PC-9 (cell line): ENCODE measurements around the gene RCSD1. TPM values are rescaled to one million over a fixed set of nuclear protein-coding genes. Genes with fewer than 3 reads are reported as not detected.

Experiments used
- BruUV-seq: library from RNA; stranded (reverse); fragments of 400-500 nt; replicated peaks from 2 replicates; lab custom pipeline; 2021; lab: Mats Ljungman, UMichigan
- CTCF ChIA-PET: fragments of 300-600 bp; sonication (Branson Sonifier 250); formaldehyde crosslinking; loops from one replicate; lab custom pipeline; 2022; ENCODE audit warnings: antibody characterized with exemption; lab: Charles Lee
- POLR2A ChIA-PET: fragments of 300-600 bp; sonication (Branson Sonifier 250); formaldehyde crosslinking; loops from one replicate; lab custom pipeline; 2022; ENCODE audit warnings: antibody characterized with exemption; ENCODE audit not compliant: unreplicated experiment; lab: Charles Lee
- DNase-seq, 2 experiments: peaks; one replicate each; pipeline versions ENCODE4 v3.0.0 to v3.0.0-alpha.2; 2015 to 2022; ENCODE audit warnings: mixed read lengths in 1 of 2
- H2AFZ ChIP-seq: fragments of 200-600 bp; sonication (generic); 2 replicates; pipeline ENCODE4 v1.8.1; 2017; ENCODE audit warnings: antibody characterized with exemption
- H3F3A ChIP-seq: fragments of 200-600 bp; sonication (generic); 2 replicates; pipeline ENCODE4 v1.8.1; 2017; ENCODE audit warnings: antibody characterized with exemption, mild to moderate bottlenecking, low read depth; ENCODE audit not compliant: insufficient read depth
- H3K27ac ChIP-seq: fragments of 200-600 bp; sonication (generic); 2 replicates; pipeline ENCODE4 v1.6.1; 2016; ENCODE audit warnings: mixed run types
- H3K27me3 ChIP-seq: fragments of 200-600 bp; sonication (generic); 2 replicates; pipeline ENCODE4 v1.6.1; 2016; ENCODE audit warnings: low read depth, mixed run types; ENCODE audit not compliant: insufficient read depth
- H3K36me3 ChIP-seq: fragments of 200-600 bp; sonication (generic); 2 replicates; pipeline ENCODE4 v1.6.1; 2016; ENCODE audit warnings: low read depth, mixed run types
- H3K4me1 ChIP-seq: fragments of 200-600 bp; sonication (generic); replicated peaks from 2 replicates; pipeline ENCODE4 v1.6.1; 2016; ENCODE audit warnings: mixed run types; ENCODE audit not compliant: insufficient read depth
- H3K4me2 ChIP-seq: fragments of 200-600 bp; sonication (generic); 2 replicates; pipeline ENCODE4 v1.6.1; 2017; ENCODE audit warnings: mixed run types
- H3K4me3 ChIP-seq: fragments of 200-600 bp; sonication (generic); 2 replicates; pipeline ENCODE4 v1.6.1; 2016; ENCODE audit warnings: mixed run types
- H3K79me2 ChIP-seq: fragments of 200-600 bp; sonication (generic); 2 replicates; pipeline ENCODE4 v1.6.1; 2017; ENCODE audit warnings: low read depth, mixed run types
- H3K9me2 ChIP-seq: fragments of 200-600 bp; sonication (generic); 2 replicates; pipeline ENCODE4 v1.8.1; 2017; ENCODE audit warnings: mild to moderate bottlenecking; ENCODE audit not compliant: insufficient read depth
- H3K9me3 ChIP-seq: fragments of 200-600 bp; sonication (generic); 2 replicates; pipeline ENCODE4 v1.8.1; 2016; ENCODE audit warnings: low read depth; ENCODE audit not compliant: insufficient read depth
- H4K20me1 ChIP-seq: fragments of 200-600 bp; sonication (generic); 2 replicates; pipeline ENCODE4 v1.8.1; 2017; ENCODE audit not compliant: insufficient read depth
- CTCF ChIP-seq: fragments of 200-600 bp; sonication (generic); conservative IDR thresholded peaks from 2 replicates; pipeline ENCODE4 v1.6.1; 2017; ENCODE audit warnings: mixed run types, antibody characterized with exemption, mild to moderate bottlenecking, moderate library complexity
- EZH2 ChIP-seq: fragments of 200-600 bp; sonication (generic); IDR thresholded peaks from 2 replicates; pipeline ENCODE4 v1.8.0; 2017; ENCODE audit warnings: antibody characterized with exemption, low read depth
- intact Hi-C: fragments of 100-400 bp; cut with micrococcal nuclease; formaldehyde crosslinking; loops from one replicate; pipeline ENCODE4 v1.10.0; 2022; ENCODE audit not compliant: unreplicated experiment
- total RNA-seq: library from RNA; stranded (reverse); gene quantifications from 2 replicates; pipeline ENCODE4 v1.2.3, GENCODE V29; 2021

The RCSD1 gene
- total RNA-seq, 1 experiment from 2014 or later = not detected

GRCh38 chr1:167695147-167695546 lies 65.1 kb downstream of the RCSD1 start:
- no peak overlapping the region for H3K4me3 ChIP-seq
- POLR2A ChIA-PET = interaction anchor here (0.5 to 0.9 kb wide), 3 partner anchors 9 to 507 kb away, joined by 4 to 9 read pairs (median 5); no protein-coding TSS in a partner anchor
- TF ChIP-seq CTCF (no peak), EZH2 (no peak)
- no peaks in the 10 kb centered on the region for H3F3A ChIP-seq
- no peaks in the 10 kb centered on the region for H3K27me3 ChIP-seq
- H3K4me1 ChIP-seq = peaks cover 13% of the 10 kb centered on the region
- intact Hi-C loops = no loop called here
- H3K9me2 ChIP-seq = no peaks in the 10 kb centered on the region
- no peaks in the 10 kb centered on the region for H4K20me1 ChIP-seq
- H2AFZ ChIP-seq = no peak overlapping the region
- no peak for DNase-seq
- no peak overlapping the region for H3K27ac ChIP-seq
- H3K4me2 ChIP-seq = no peak overlapping the region
- CTCF ChIA-PET = interaction anchor here (0.5 to 0.7 kb wide), 2 partner anchors 19 to 426 kb away, joined by 3 to 8 read pairs; no protein-coding TSS in a partner anchor
- no peaks in the 10 kb centered on the region for H3K36me3 ChIP-seq
- no peaks in the 10 kb centered on the region for H3K79me2 ChIP-seq
- no TSS peak for BruUV-seq
- no peaks in the 10 kb centered on the region for H3K9me3 ChIP-seq

GRCh38 chr1:167695756-167696561 lies 65.9 kb downstream of the RCSD1 start:
- CTCF ChIA-PET = interaction anchor here (0.5 to 0.7 kb wide), 2 partner anchors 19 to 426 kb away, joined by 3 to 8 read pairs; no protein-coding TSS in a partner anchor
- intact Hi-C loops = no loop called here

More at GRCh38 chr1:167695756-167696561, 65.9 kb downstream of the RCSD1 start:
- no peak overlapping the region for H3K27ac ChIP-seq
- H3K79me2 ChIP-seq = no peaks in the 10 kb centered on the region
- no peak overlapping the region for H3K4me2 ChIP-seq
- no peak for TF ChIP-seq EZH2
- no peak for TF ChIP-seq CTCF
- no peaks in the 10 kb centered on the region for H4K20me1 ChIP-seq
- H3K4me1 ChIP-seq = peaks cover 13% of the 10 kb centered on the region
- no peaks in the 10 kb centered on the region for H3K9me3 ChIP-seq
- H3K9me2 ChIP-seq = no peaks in the 10 kb centered on the region
- DNase-seq = no peak
- H3K27me3 ChIP-seq = no peaks in the 10 kb centered on the region
- no peak overlapping the region for H2AFZ ChIP-seq
- H3F3A ChIP-seq = no peaks in the 10 kb centered on the region
- BruUV-seq = no TSS peak
- no peaks in the 10 kb centered on the region for H3K36me3 ChIP-seq
- no peak overlapping the region for H3K4me3 ChIP-seq
- POLR2A ChIA-PET = interaction anchor here (0.6 to 0.9 kb wide), 2 partner anchors 8 to 132 kb away, joined by 4 to 5 read pairs; no protein-coding TSS in a partner anchor
